Activated CD4-positive, alpha-beta T cell treated with anti-CD3 and anti-CD28 coated beads, Interleukin-2, amount 50 U/mL, for 16 hours (primary cell): ENCODE results near the gene SLC38A1.
"Not testable (repeated sequence)": the region's sequence is repeated elsewhere in the genome, so short reads cannot be mapped to it uniquely, and the experiment has no call there.

Experiments
- DNase-seq: peaks from one replicate; pipeline ENCODE4 v3.0.0-alpha.2; 2020

Gene SLC38A1

GRCh38 chr12:46201284-46201789 lies 67.5 kb downstream of the SLC38A1 start:
- DNase-seq: no peak

- DNase-seq: no peak
These were observed 68.3 kb downstream of the SLC38A1 start for GRCh38 chr12:46200551-46200950.

- DNase-seq: no peak
These were observed 69.9 kb downstream of the SLC38A1 start for GRCh38 chr12:46198913-46199312.

GRCh38 chr12:46197883-46198282 lies 71.0 kb downstream of the SLC38A1 start:
- DNase-seq: no peak

GRCh38 chr12:46190533-46190932 lies 78.3 kb downstream of the SLC38A1 start:
- DNase-seq: not testable (repeated sequence)

GRCh38 chr12:46188170-46188569 lies 80.7 kb downstream of the SLC38A1 start:
- no peak for DNase-seq

GRCh38 chr12:46187023-46187422 lies 81.8 kb downstream of the SLC38A1 start:
- no peak for DNase-seq

DNA sequence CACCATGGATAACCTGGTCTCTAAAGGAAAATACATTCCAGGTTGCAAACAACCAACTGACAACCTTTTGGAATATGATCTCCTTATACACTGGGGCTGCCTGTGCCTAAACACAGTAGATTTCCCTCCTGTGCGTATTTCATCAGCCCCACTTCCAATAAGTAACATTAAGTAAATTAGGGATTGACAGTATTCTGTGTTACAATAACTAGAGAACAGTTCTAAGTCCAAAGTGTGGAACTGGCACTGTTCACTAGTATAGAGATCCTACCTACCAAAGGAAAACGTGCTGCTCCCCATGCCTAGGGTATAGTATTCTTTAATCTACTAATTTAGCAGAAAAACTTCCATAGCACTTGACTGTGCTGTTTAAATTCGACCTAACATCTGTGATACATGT lies 82.8 kb downstream of the SLC38A1 start:
- DNase-seq: no peak

DNA sequence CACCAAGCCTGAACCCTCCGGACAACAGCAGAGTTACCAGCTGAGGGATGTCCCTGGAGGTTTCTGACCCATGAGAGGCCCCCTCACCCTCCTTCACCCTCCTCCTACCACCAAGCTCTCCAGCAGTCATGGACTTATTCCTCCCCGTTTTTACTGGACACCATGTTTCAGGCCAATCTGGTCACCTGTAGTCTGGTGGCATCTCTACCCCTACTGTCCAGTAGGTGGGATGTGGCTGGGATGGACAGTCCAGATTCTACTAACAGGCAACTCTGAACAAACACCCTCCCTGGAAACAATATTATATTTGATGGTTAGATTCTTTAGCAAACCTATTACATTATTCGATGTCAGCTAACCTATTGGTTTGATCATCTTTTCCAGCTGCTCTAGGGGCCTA lies 83.2 kb downstream of the SLC38A1 start:
- no peak for DNase-seq

DNA sequence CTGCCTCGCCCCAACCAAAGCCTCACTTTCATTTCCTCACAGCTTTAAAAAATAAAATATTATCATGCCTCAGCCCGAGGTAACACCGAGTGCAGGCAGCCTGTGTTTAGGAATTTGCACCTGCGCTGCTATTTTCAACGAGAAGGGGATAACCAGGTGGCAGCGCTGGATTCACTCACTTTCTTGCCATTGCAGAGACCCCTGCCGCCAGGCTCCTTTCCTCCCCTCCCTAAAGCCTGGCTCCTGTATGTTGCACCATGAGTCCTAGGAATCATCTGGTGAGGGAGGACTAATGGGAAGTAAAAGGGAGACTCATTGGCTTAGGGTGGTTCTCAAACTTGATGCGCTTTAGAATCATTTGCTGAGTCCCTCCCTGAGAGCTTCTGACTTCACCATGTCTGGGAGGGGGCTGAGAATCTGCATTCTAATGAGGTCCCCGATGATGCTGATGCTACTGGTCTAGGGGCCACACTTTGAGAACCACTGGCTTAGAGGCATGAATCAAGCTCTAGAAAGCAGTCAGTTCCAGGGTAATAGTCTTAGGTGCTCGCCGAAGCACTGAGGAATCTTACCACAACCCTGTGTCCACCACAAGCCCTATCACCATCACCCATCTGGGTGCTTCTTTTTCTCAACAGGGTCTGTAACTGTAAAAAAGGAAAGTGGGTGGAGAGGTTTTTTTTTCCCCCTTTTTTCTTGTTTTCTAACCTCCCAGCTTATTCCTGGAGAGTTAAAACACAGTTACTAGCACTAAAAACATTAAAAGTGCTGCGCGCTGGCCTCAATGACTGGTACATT lies 83.8 kb downstream of the SLC38A1 start:
- no peak for DNase-seq

GRCh38 chr12:46183112-46183511 lies 85.7 kb downstream of the SLC38A1 start:
- DNase-seq: no peak

DNA sequence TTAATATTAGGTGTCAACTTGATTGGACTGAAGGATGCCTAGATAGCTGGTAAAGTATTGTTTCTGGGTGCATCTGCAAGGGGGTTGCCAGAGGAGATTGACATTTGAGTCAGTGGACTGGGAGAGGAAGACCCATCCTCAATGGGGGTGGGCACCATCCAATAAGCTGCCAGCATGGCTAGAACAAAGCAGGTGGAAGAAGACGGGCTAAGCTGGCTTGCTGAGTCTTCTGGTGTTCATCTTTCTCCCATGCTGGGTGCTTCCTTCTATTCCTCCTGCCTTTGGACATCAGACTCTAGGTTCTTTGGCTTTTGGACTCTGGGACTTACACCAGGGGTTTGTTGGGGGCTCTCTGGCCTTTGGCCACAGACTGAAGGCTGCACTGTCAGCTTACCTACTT lies 87.4 kb downstream of the SLC38A1 start:
- DNase-seq: no peak

DNA sequence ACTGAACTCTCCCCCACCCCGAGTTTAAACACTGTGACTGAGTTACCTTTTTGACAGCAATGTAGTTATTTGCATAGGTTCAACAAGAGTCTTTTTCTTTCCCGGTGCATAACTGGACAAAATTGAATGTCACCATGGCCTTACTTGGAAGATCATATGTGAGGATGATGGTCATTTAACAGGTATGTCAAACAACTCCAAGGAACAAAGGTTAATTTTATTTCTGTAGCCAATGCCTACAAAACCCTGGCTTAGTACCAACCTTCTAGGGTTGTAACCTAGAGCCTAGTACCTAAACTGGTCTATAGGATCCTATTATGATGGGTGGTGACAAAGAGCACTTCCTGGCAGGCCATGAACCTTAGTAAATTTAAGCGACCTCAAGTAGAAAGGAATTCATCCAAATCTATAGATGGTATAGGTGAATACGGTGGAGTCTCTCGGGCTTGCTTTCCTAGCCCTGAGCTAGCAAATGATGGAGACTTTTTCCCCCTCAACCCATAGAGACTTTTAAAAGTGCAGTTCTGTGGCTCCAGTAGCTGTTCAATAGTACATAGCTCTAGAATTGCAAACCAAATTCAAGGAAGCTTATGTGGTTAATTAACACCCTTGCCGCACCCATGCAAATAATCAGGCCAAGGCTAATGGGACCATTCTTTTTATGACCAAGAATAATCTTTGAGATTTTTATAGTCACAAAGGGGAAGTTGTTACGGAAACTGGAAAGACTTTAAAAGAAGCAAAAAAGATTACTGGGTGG lies 89.0 kb downstream of the SLC38A1 start:
- DNase-seq: no peak

GRCh38 chr12:46177837-46178608 lies 90.8 kb downstream of the SLC38A1 start:
- no peak for DNase-seq

DNA sequence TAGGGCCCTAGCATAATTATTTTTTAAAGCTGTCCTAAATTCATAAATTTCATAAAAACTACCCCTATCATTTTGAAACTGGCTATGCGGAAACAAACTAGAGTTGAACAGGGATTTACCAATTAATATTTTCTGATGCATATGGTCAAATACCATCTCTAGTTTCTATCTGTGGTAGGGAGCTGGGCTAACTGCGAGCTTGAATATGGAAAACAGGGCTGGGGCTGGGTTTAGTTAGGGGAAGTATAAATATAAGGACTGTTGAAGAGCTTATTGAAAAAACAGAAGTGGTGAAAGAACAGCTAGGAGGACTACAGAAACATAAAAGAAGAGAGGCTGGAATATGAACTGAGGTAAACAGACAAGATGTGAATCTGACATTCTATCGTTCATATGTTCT lies 91.8 kb downstream of the SLC38A1 start:
- DNase-seq: no peak

GRCh38 chr12:46174919-46175318 lies 93.9 kb downstream of the SLC38A1 start:
- no peak for DNase-seq

DNA sequence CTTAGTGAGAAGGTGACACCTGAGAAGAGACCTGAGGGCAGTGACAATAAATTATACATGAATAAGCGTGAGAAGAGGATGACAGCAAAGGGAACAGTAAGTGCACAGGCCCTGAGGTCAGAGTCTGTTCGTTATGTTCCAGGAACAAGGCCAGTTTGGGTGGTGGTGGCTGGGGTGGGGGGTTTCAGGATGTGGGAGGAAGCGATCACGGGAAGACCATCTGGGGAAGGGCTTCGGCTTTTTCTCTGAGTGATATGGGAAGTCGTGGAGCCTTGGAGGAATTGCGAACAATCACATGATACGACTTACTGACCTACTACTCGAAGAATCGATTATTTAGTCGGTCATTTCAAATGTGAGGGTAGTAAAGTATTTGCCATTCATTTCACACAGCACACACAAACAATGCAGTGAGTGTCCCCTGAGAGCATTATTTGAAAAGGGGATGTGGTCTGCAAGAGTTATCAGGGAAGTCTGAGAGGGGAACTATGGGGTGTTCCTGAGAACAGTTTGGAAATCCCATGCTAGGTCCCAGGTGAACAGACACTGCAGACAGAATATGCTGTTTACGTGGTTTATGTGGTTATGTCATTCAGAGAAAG lies 94.7 kb downstream of the SLC38A1 start:
- DNase-seq: no peak

DNA sequence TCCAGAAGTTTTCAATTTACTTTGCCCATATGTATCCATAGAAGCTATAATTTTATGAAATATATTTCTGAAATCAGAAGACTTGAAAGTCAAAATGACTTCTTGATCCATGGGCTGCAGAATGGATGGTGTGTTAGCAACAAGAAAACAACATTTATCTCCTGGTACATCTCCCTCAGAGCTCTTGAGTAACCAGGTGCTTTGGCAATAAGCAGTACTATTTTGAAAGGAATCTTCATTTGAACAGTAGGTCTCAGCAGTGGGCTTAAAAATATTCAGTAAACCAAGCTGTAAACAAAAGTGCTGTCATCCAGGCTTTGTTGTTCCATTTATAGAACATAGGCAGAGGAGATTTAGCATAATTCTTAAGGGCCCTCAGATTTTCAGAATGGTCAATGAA lies 100.4 kb downstream of the SLC38A1 start:
- no peak for DNase-seq

DNA sequence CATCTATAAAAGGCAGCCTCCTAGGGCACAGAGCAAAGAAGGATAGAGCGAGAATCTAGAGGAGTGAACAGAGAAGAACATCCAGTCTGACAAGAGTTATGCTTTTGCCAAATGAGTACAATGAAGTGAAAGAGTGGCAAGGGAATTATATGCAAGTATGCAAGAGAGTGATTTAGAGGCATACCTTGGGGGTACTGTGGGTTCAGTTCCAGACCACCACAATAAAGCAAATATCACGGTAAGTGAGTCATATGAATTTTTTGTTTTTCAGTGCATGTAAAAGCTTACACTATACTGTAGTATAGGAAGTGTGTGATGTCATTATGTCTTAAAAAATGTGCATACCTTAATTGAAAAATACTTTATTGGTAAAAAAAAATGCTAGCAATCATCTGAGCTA lies 101.4 kb downstream of the SLC38A1 start:
- no peak for DNase-seq

DNA sequence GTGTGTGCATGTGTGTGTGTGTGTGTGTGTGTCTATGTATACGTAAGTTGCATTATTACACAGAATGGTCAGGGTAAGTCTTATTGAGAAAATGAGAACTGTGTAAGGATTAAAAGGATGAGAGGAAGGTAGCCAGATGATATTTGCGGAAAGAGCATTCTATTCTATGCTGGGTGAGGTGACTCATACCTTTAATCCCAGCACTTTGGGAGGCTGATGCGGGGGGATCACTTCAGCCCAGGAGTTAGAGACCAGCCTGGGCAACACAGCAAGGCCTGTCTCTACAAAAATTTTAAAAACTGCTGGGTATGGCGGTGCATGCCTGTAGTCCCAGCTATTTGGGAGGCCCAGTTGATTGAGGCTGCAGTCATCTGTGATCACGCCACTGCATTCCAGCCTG lies 103.7 kb downstream of the SLC38A1 start:
- DNase-seq: no peak

- no peak for DNase-seq
These were observed 104.6 kb downstream of the SLC38A1 start for GRCh38 chr12:46164186-46164761.

GRCh38 chr12:46162549-46163076 lies 106.2 kb downstream of the SLC38A1 start:
- DNase-seq: not testable (repeated sequence)
